Measurements from ENCODE around the gene SLC25A44.

The SLC25A44 gene

GRCh38 chr1:156193488-156194299 is at the start of gene SLC25A44:
Gene SLC25A44, plus strand, starts transcription at chr1:156194104. Its CDS starts 5,744 bp downstream, at chr1:156199848.
- TF ChIP-seq JUND (IDR thresholded peaks at IDR 0.05; ENCODE audit: low read depth) = no peak
- DNase-seq (ENCODE audit: low read depth in 1 of 2, low spot score in 1 of 2) = peak; percentile 91 to 100
- in situ Hi-C loops (cut with HindIII; ENCODE audit: low pct_unique_long_range_greater_than_20kb, low sequenced_read_pairs) = no loop called here

- in situ Hi-C loops (cut with HindIII; ENCODE audit: low pct_unique_long_range_greater_than_20kb, low sequenced_read_pairs) = no loop called here
- DNase-seq (ENCODE audit: low read depth in 1 of 2, low spot score in 1 of 2) = no peak
- no peak for TF ChIP-seq JUND (IDR thresholded peaks at IDR 0.05; ENCODE audit: low read depth)
Observed at GRCh38 chr1:156144742-156145141, 49.2 kb upstream of the SLC25A44 start.

- in situ Hi-C loops (cut with HindIII; ENCODE audit: low pct_unique_long_range_greater_than_20kb, low sequenced_read_pairs) = no loop called here
- DNase-seq (ENCODE audit: low read depth in 1 of 2, low spot score in 1 of 2) = no peak
- TF ChIP-seq JUND (IDR thresholded peaks at IDR 0.05; ENCODE audit: low read depth) = no peak
Observed at GRCh38 chr1:156145650-156146019, 48.3 kb upstream of the SLC25A44 start.

GRCh38 chr1:156146020-156146768 is 47.7 kb upstream of the SLC25A44 start:
- in situ Hi-C loops (cut with HindIII; ENCODE audit: low pct_unique_long_range_greater_than_20kb, low sequenced_read_pairs) = no loop called here
- TF ChIP-seq JUND (IDR thresholded peaks at IDR 0.05; ENCODE audit: low read depth) = no peak
- DNase-seq (ENCODE audit: low read depth in 1 of 2, low spot score in 1 of 2) = peak; percentile 74 to 92

GRCh38 chr1:156146769-156147405 is 47.0 kb upstream of the SLC25A44 start:
- in situ Hi-C loops (cut with HindIII; ENCODE audit: low pct_unique_long_range_greater_than_20kb, low sequenced_read_pairs) = no loop called here
- no peak for TF ChIP-seq JUND (IDR thresholded peaks at IDR 0.05; ENCODE audit: low read depth)
- no peak for DNase-seq (ENCODE audit: low read depth in 1 of 2, low spot score in 1 of 2)

DNA sequence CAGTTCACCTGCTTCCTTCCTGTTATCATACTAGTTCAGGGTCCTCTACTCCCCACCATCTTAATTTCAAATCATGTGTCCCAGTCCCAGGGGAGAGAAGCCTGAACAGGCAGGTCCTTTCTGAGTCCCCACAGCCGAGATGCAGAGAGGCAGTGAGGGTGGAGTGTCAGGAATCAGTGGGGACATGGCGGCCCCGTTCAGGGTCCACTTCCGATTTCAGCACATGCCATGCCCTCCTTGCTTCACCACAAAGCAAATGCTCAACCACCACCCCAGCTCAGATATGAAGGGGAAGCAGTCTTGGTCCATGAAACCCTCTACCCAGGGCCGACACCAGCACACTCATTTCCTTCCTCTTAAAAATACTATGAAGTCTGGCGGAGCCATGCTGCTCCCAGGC is 45.7 kb upstream of the SLC25A44 start:
- no peak for TF ChIP-seq JUND (IDR thresholded peaks at IDR 0.05; ENCODE audit: low read depth)
- no peak for DNase-seq (ENCODE audit: low read depth in 1 of 2, low spot score in 1 of 2)
- in situ Hi-C loops (cut with HindIII; ENCODE audit: low pct_unique_long_range_greater_than_20kb, low sequenced_read_pairs) = no loop called here

- in situ Hi-C loops (cut with HindIII; ENCODE audit: low pct_unique_long_range_greater_than_20kb, low sequenced_read_pairs) = no loop called here
- no peak for TF ChIP-seq JUND (IDR thresholded peaks at IDR 0.05; ENCODE audit: low read depth)
- DNase-seq (ENCODE audit: low read depth in 1 of 2, low spot score in 1 of 2) = no peak
Observed at GRCh38 chr1:156149374-156150332, 44.3 kb upstream of the SLC25A44 start.

DNA sequence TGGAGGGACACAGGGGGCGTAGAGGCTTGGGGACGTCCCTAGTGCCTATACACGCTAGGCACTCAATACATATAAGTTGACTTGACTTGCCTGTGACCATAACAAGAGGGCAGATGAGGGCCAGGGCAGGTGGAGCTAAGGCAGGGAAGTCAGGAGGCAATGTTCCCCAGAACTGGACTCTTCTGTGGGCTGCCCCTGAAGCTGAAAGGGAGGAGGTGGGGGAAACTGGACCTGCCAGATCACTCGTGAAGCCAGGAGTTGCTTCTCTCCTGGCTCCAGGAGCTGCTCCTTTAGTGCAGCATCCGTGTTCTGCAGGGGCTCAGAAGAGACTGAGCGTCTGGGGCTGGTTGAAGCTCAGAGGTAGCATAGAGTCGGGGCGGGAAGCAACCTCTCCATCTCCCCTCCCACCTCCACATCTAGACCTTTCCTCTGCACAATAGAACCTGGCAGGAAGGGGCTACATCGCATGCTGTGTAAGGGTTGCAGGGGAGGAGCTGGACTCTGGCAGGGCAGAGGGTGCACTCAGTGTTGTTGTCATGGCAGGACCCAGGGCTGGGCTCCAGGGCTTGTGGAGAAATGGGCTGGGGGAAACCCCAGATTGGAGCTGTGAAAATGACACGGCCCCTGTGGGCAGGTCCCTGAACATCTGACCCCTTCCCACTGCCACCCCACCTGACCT is 43.4 kb upstream of the SLC25A44 start:
- in situ Hi-C loops (cut with HindIII; ENCODE audit: low pct_unique_long_range_greater_than_20kb, low sequenced_read_pairs) = no loop called here

DNA sequence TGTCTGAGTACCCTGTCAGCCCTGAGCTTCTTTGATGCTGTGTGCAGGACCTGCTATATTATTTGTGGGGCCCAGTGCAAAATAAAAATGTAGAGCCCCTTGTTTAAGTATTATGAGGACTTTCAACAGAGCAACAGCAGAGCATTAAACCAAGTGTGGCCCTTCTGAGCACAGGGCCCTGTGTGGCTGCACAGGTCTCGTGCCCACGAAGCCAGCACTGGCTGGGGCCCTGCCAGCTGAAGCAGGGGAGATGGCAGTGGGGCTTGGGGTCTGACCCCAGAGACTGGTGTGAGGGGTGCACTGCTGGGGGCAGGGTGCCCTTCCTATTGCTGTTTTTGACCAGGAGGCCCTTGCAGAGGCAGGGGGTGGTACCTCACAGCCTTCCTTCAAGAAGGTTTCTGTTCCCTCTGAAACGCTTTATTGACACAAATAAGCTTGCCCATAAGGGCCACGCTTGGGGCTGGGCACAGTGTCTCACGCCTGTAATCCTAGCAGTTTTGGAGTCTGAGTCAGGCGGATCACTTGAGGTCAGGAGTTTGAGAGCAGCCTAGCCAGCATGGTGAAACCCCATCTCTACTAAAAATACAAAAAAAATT is 42.7 kb upstream of the SLC25A44 start:
- DNase-seq (ENCODE audit: low read depth in 1 of 2, low spot score in 1 of 2) = no peak
- no peak for TF ChIP-seq JUND (IDR thresholded peaks at IDR 0.05; ENCODE audit: low read depth)

More for the DNA sequence above, 43.4 kb upstream of the SLC25A44 start:
- DNase-seq (ENCODE audit: low read depth in 1 of 2, low spot score in 1 of 2) = no peak
- no peak for TF ChIP-seq JUND (IDR thresholded peaks at IDR 0.05; ENCODE audit: low read depth)

DNA sequence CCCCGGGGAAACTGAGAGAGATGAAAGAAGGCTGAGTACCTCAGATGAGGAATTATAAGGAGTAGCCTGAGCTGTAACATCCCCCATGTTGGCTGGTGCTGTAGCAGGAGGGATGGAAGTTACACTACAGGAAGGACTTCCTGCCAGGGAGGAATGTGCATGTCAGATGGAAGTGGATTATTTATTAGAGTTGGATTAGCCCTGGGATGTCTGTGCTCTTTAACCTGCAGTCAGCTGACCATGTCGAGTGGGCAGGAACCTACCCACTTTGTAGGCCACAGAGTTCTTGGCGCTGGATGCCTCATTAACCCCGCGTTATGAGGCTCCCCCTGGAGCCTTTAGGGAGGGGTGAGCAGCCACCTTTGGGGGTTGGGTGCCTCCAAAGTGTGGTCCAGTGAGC is 41.3 kb upstream of the SLC25A44 start:
- no peak for TF ChIP-seq JUND (IDR thresholded peaks at IDR 0.05; ENCODE audit: low read depth)
- DNase-seq (ENCODE audit: low read depth in 1 of 2, low spot score in 1 of 2) = no peak
- in situ Hi-C loops (cut with HindIII; ENCODE audit: low pct_unique_long_range_greater_than_20kb, low sequenced_read_pairs) = no loop called here

More for the DNA sequence above, 42.7 kb upstream of the SLC25A44 start:
- in situ Hi-C loops (cut with HindIII; ENCODE audit: low pct_unique_long_range_greater_than_20kb, low sequenced_read_pairs) = no loop called here

GRCh38 chr1:156153362-156153761 is 40.5 kb upstream of the SLC25A44 start, which contains the start of gene SEMA4A:
Gene SEMA4A, plus strand, starts transcription at chr1:156153585. Its CDS starts 994 bp downstream, at chr1:156154579.
- peak; percentile 97 to 98 for DNase-seq (ENCODE audit: low read depth in 1 of 2, low spot score in 1 of 2)
- in situ Hi-C loops (cut with HindIII; ENCODE audit: low pct_unique_long_range_greater_than_20kb, low sequenced_read_pairs) = no loop called here

More at GRCh38 chr1:156153362-156153761, 40.5 kb upstream of the SLC25A44 start, which contains the start of gene SEMA4A:
- no peak for TF ChIP-seq JUND (IDR thresholded peaks at IDR 0.05; ENCODE audit: low read depth)

Measured in T47D (cell line).